Ovary (tissue), 9 donors: ENCODE measurements around the gene APBA2. TPM values are rescaled to one million over a fixed set of nuclear protein-coding genes. Genes with fewer than 3 reads are reported as not detected.

Experiments used
- DNase-seq, 5 donors: peaks; one replicate each; pipeline ENCODE4 v3.0.0-alpha.2; 2019 to 2020
- H3K27ac ChIP-seq, 2 donors: fragments of 200-600 bp; one replicate each; pipeline versions ENCODE4 v1.5.1 to v1.8.0; 2019 to 2022
- H3K27me3 ChIP-seq: fragments of 200-600 bp; one replicate; pipeline ENCODE4 v1.8.0; 2022
- H3K36me3 ChIP-seq: fragments of 200-600 bp; sonication (generic); one replicate; pipeline ENCODE4 v1.5.1; 2019
- H3K4me1 ChIP-seq: one replicate; pipeline ENCODE4 v1.8.1; 2013; ENCODE audit warnings: mild to moderate bottlenecking, moderate library complexity; ENCODE audit not compliant: insufficient read depth
- H3K4me3 ChIP-seq: fragments of 200-600 bp; sonication (generic); one replicate; pipeline ENCODE4 v1.5.1; 2017
- H3K9me3 ChIP-seq, 2 donors: fragments of 200-600 bp in 1 of 2; sonication (generic) in 1 of 2; one replicate each; pipeline versions ENCODE4 v1.5.1 to v1.8.1; 2013 to 2019; ENCODE audit warnings: mild to moderate bottlenecking in 1 of 2, moderate library complexity in 1 of 2
- EP300 ChIP-seq: sonication (generic); formaldehyde crosslinking; IDR thresholded peaks from one replicate; pipeline ENCODE4 v1.6.1; 2017; ENCODE audit warnings: antibody characterized with exemption
- POLR2A ChIP-seq: fragments of 450-650 bp; IDR thresholded peaks from one replicate; pipeline ENCODE4 v1.6.1; 2017; ENCODE audit warnings: antibody characterized with exemption, mild to moderate bottlenecking, moderate library complexity
- WGBS, 3 donors: extraction: QIAGEN DNeasy Blood & Tissue Kit in 1 of 3; methylation state at CpG; one replicate each; pipeline versions ENCODE4 v1.1.5 to v1.1.7; 2013 to 2017; 5-methylcytosine and 5-hydroxymethylcytosine counted together
- intact Hi-C, 4 donors: fragments of 100-400 bp; cut with DNase I; formaldehyde crosslinking; loops; one replicate each; pipeline versions ENCODE4 v1.11.0 to v1.15.1; 2022 to 2023
- polyA plus RNA-seq, 2 donors: library from polyadenylated mRNA; stranded (reverse); fragments of 200-250 nt in 1 of 2; fragments of 350-450 nt in 1 of 2; fragmentation: Illumina TruSeq in 1 of 2; extraction: RNeasy Lipid Tissue Mini Kit (QIAGEN cat#74804) in 1 of 2; gene quantifications; one replicate each; pipeline ENCODE4 v1.2.3, GENCODE V29; 2013 to 2014
- total RNA-seq, 7 donors: library from RNA; depleted of rRNA in 2 of 7; stranded (reverse); fragments of >200 nt in 2 of 7; fragmentation: NEBNext Ultra II Directional in 3 of 7; extraction: Animal tissue kit (Norgen Biotek cat#: 25700) in 3 of 7; gene quantifications; one replicate each; pipeline versions ENCODE4 v1.1.0 to v1.2.4, GENCODE V29; 2016 to 2023
- TF ChIP-seq, protein P1 (sequence below), 3 donors: fragments of 450-650 bp in 2 of 3; fragments of 200-600 bp in 1 of 3; IDR thresholded peaks; one replicate each; pipeline versions ENCODE4 v1.5.1 to v1.8.0; 2016 to 2022; ENCODE audit warnings: antibody characterized with exemption in 3 of 3, mild to moderate bottlenecking in 1 of 3
- donor health status: DM: no; HTN: no; CAD: no; lungs with moderate emphysema.
- donor health status: DM: no; HTN: no; CAD: no.
- donor health status: Bipolar disorder and iron deficiency.
- donor health status: DM: yes; HTN: yes; CAD: no.
- donor health status: DM: no; HTN: no; CAD: no.
- donor health status: DM: yes; HTN: yes; CAD: no.

APBA2 gene
- total and polyA plus RNA-seq, 9 donors, result 0.53 to 3.1 (median 1.4) TPM

DNA sequence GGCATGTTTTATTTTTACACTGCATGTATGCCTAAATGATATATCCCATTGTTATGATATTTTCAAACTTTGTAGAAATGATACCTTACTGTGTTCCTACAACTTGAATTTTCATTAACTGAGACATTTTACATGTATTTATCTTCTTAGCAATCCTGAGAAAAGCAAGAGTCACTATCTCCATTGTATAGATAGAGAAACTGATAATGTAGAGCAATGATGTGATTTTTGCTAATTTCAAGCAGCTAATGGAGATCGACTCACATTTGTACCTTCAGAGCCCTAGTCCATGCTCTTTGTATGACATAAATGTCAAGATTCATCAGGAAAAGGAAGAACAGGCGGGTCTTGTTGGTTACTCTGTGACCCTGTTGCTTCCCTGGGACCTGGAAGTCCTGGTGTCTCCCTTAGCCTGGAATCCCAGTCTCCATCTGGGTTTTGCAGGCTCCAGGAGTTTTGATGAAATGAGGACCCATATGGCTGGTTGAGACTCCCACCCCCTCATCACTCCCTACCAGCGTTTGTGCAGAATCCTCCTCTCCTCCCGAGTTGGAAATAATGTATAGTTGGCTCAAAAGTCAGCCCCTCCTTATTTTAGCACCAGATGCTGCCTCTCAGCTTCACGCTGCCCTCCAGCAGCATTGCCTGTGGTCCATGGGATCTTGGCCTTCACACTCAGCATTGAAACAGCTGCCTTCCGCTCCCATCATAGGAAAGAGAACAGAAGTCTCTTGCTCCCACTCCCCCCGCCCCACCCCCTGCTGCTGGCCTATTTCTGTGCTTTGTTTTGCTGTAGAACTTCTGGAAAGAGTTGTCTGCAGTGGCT, 67.1 kb downstream of the APBA2 start:
- Histone ChIP-seq H3K27ac (no peak overlapping the region), H3K36me3 (no peaks in the 10 kb centered on the region), H3K9me3 (no peaks in the 10 kb centered on the region), H3K4me1 (no peaks in the 10 kb centered on the region), H3K4me3 (no peak overlapping the region), H3K27me3 (no peaks in the 10 kb centered on the region)
- no peak for TF ChIP-seq POLR2A
- TF ChIP-seq, protein P1, sequence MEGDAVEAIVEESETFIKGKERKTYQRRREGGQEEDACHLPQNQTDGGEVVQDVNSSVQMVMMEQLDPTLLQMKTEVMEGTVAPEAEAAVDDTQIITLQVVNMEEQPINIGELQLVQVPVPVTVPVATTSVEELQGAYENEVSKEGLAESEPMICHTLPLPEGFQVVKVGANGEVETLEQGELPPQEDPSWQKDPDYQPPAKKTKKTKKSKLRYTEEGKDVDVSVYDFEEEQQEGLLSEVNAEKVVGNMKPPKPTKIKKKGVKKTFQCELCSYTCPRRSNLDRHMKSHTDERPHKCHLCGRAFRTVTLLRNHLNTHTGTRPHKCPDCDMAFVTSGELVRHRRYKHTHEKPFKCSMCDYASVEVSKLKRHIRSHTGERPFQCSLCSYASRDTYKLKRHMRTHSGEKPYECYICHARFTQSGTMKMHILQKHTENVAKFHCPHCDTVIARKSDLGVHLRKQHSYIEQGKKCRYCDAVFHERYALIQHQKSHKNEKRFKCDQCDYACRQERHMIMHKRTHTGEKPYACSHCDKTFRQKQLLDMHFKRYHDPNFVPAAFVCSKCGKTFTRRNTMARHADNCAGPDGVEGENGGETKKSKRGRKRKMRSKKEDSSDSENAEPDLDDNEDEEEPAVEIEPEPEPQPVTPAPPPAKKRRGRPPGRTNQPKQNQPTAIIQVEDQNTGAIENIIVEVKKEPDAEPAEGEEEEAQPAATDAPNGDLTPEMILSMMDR (IDR thresholded peaks at IDR 0.05), result no peak
- intact Hi-C loops, result no loop called here
- 48 to 51% (median 50%) methylated on average over 7 of the region's 7 CpGs for WGBS, 3 donors
- DNase-seq, result peak in 1 of 5 donors; percentile 3

DNA sequence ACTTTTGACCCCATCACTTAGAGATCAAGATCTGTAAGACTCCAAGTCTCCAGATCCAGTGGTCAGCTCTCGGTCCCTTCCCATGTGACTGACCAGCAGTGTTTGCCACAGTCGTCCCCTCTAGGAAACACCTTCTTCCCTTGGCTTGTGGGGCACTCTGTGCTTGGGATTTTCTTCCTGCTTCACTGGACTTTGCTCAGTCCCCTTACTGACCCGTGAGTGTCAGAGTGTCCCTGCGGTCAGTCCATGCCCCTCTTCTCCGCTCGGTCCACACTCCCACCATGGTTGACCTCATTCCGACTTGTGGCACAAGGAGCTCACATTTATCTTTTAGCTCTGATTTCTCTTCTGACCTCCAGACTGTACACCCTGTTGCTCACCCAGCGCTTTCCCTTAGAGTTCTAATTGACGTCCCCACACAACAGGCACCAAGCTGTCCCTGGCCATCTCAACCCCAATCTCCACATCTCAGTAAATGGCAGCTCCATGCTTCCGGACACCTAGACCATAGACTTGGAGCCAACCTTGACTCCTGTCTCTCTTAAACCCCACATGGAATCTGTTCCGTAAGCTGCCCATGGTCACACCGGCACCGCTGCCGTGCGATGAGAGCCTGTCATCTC, 67.9 kb downstream of the APBA2 start:
- Histone ChIP-seq H3K4me1 (no peaks in the 10 kb centered on the region), H3K9me3 (no peaks in the 10 kb centered on the region), H3K27ac (no peak overlapping the region), H3K36me3 (no peaks in the 10 kb centered on the region), H3K27me3 (no peaks in the 10 kb centered on the region), H3K4me3 (no peak overlapping the region)
- intact Hi-C loops, result no loop called here
- 89 to 95% (median 92%) methylated on average over 15 of the region's 15 CpGs for WGBS, 3 donors
- TF ChIP-seq EP300 (no peak), POLR2A (no peak)
- TF ChIP-seq, protein P1 (IDR thresholded peaks at IDR 0.05), result no peak
- DNase-seq, result peak in 1 of 5 donors; percentile 5

DNA sequence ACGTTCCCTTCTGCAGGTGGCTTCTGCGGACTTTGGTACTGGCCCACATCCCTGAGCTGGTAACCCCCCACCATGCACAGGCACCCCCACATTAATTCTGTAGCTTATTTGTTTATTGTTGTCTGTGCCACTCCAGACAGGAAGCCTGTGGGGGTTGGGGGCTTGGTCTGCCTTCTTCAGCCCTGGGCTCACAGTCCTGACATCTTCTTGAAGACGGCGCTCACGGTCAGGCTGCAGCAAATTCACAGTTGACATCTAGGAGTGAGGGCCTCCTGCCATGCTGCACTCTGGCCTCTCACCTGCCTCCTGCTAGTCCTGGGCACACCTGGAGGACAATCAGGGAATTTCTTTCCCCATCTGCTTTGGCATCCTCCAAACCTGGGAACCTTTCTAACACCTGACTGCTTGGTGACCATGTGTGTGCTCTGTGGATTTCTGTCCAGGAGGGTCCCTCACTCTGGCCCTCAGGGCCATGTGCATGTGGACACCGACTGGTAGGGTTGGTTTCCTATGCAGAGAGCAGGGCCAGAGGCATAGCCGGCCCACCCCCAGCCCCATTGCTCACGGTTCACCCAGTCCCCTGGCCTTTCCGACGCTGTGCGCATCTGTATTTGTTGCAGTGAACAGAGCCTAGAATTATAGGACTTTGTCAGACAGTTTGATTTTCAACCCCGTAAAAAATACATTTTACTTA, 68.8 kb downstream of the APBA2 start:
- H3K27ac ChIP-seq, result no peak overlapping the region
- DNase-seq, result peak in 1 of 5 donors; percentile 3
- intact Hi-C loops, result no loop called here
- 84 to 86% (median 85%) methylated on average over 12 of the region's 12 CpGs for WGBS, 3 donors
- no peak overlapping the region for H3K4me3 ChIP-seq
- H3K27me3 ChIP-seq, result no peaks in the 10 kb centered on the region
- TF ChIP-seq POLR2A (no peak), EP300 (no peak)
- TF ChIP-seq, protein P1 (IDR thresholded peaks at IDR 0.05), result no peak
- no peaks in the 10 kb centered on the region for H3K9me3 ChIP-seq
- no peaks in the 10 kb centered on the region for H3K36me3 ChIP-seq
- H3K4me1 ChIP-seq, result no peaks in the 10 kb centered on the region

- Histone ChIP-seq H3K9me3 (no peaks in the 10 kb centered on the region), H3K27ac (no peak overlapping the region), H3K4me3 (no peak overlapping the region), H3K27me3 (no peaks in the 10 kb centered on the region), H3K36me3 (no peaks in the 10 kb centered on the region), H3K4me1 (no peaks in the 10 kb centered on the region)
- DNase-seq, result peak in 1 of 5 donors; percentile 15
- intact Hi-C loops, result no loop called here
- WGBS, 3 donors, result 77 to 82% (median 77%) methylated on average over 8 of the region's 8 CpGs
- TF ChIP-seq EP300 (no peak), POLR2A (no peak)
- TF ChIP-seq, protein P1 (IDR thresholded peaks at IDR 0.05), result no peak
These were observed 69.6 kb downstream of the APBA2 start for GRCh38 chr15:28955160-28955992.
